T-helper 17 cell (primary cell): ENCODE measurements around the gene MPZL1. TPM values are rescaled to one million over a fixed set of nuclear protein-coding genes. Genes with fewer than 3 reads are reported as not detected.

ENCODE experiments used
- ATAC-seq: fragments of 150-1000 bp; cut with Tn5 transposase; 2 replicates; pipeline ENCODE4 v1.10.0; 2021; ENCODE audit warnings: mild to moderate bottlenecking, moderate library complexity
- DNase-seq, 3 donors: peaks; one replicate each; pipeline versions ENCODE4 v3.0.0 to v3.0.0-alpha.2; 2020 to 2021
- H3K9me3 ChIP-seq: one replicate; pipeline ENCODE4 v1.7.0; 2013; ENCODE audit warnings: low read length, mild to moderate bottlenecking; ENCODE audit not compliant: control insufficient read depth, poor library complexity, severe bottlenecking
- H3K27ac Mint-ChIP-seq: one replicate; pipeline ENCODE4 v1.8.0; 2022; ENCODE audit warnings: mild to moderate bottlenecking, moderate library complexity, mixed read lengths
- H3K27me3 Mint-ChIP-seq: one replicate; pipeline ENCODE4 v1.8.0; 2022; ENCODE audit warnings: mixed read lengths
- H3K36me3 Mint-ChIP-seq: one replicate; pipeline ENCODE4 v1.8.0; 2022; ENCODE audit warnings: low read depth, mixed read lengths
- H3K4me1 Mint-ChIP-seq: one replicate; pipeline ENCODE4 v1.8.0; 2022; ENCODE audit warnings: mild to moderate bottlenecking, mixed read lengths
- H3K4me3 Mint-ChIP-seq: one replicate; pipeline ENCODE4 v1.8.0; 2022; ENCODE audit warnings: mild to moderate bottlenecking, moderate library complexity, mixed read lengths
- total RNA-seq, 4 donors: library from RNA in 2 of 4; stranded (reverse) in 2 of 4; gene quantifications; one replicate each; pipeline ENCODE4 v1.2.3 and lab custom pipeline; 2022 to 2026

The MPZL1 gene
- total RNA-seq, 2 donors from 2014 or later = 3.0 to 4.2 TPM

- no peak for DNase-seq
- Mint-ChIP-seq H3K27me3 (no peaks in the 10 kb centered on the region), H3K27ac (peak overlapping the region; percentile 24), H3K4me1 (peaks cover 32% of the 10 kb centered on the region), H3K36me3 (peaks cover 12% of the 10 kb centered on the region), H3K4me3 (no peak overlapping the region)
- ATAC-seq = no peak
- no peaks in the 10 kb centered on the region for H3K9me3 ChIP-seq
Observed at GRCh38 chr1:167704715-167705114, 17.1 kb upstream of the MPZL1 start.

- no peak overlapping the region for H3K27ac Mint-ChIP-seq
Observed at GRCh38 chr1:167705250-167705649, 16.5 kb upstream of the MPZL1 start.

GRCh38 chr1:167706363-167706762 is 15.4 kb upstream of the MPZL1 start:
- no peaks in the 10 kb centered on the region for H3K27me3 Mint-ChIP-seq
- no peak for DNase-seq
- no peak overlapping the region for H3K27ac Mint-ChIP-seq
- no peaks in the 10 kb centered on the region for H3K9me3 ChIP-seq
- no peak for ATAC-seq
- peaks cover 9% of the 10 kb centered on the region for H3K36me3 Mint-ChIP-seq
- H3K4me3 Mint-ChIP-seq = no peak overlapping the region
- H3K4me1 Mint-ChIP-seq = peaks cover 31% of the 10 kb centered on the region

More at GRCh38 chr1:167705250-167705649, 16.5 kb upstream of the MPZL1 start:
- Mint-ChIP-seq H3K4me3 (no peak overlapping the region), H3K27me3 (no peaks in the 10 kb centered on the region), H3K4me1 (peaks cover 29% of the 10 kb centered on the region), H3K36me3 (peaks cover 9% of the 10 kb centered on the region)
- H3K9me3 ChIP-seq = no peaks in the 10 kb centered on the region
- no peak for DNase-seq
- no peak for ATAC-seq

GRCh38 chr1:167706931-167707877 is 14.6 kb upstream of the MPZL1 start:
- H3K27me3 Mint-ChIP-seq = no peaks in the 10 kb centered on the region
- H3K9me3 ChIP-seq = no peaks in the 10 kb centered on the region
- peak overlapping the region; percentile 43 for H3K27ac Mint-ChIP-seq
- DNase-seq (no peak), ATAC-seq (no peak)
- H3K4me1 Mint-ChIP-seq = peaks cover 31% of the 10 kb centered on the region
- no peak overlapping the region for H3K4me3 Mint-ChIP-seq
- H3K36me3 Mint-ChIP-seq = peaks cover 9% of the 10 kb centered on the region

- DNase-seq (no peak), ATAC-seq (no peak)
- peak overlapping the region; percentile 37 for H3K27ac Mint-ChIP-seq
- peaks cover 30% of the 10 kb centered on the region for H3K4me1 Mint-ChIP-seq
- H3K36me3 Mint-ChIP-seq = peaks cover 8% of the 10 kb centered on the region
- H3K4me3 Mint-ChIP-seq = no peak overlapping the region
- H3K9me3 ChIP-seq = no peaks in the 10 kb centered on the region
- H3K27me3 Mint-ChIP-seq = no peaks in the 10 kb centered on the region
Observed at GRCh38 chr1:167707942-167708341, 13.8 kb upstream of the MPZL1 start.

GRCh38 chr1:167708940-167709389 is 12.8 kb upstream of the MPZL1 start:
- ATAC-seq (peak; percentile 37), DNase-seq (no peak)
- Mint-ChIP-seq H3K27ac (peak overlapping the region; percentile 37), H3K27me3 (no peaks in the 10 kb centered on the region), H3K36me3 (peaks cover 2% of the 10 kb centered on the region), H3K4me3 (peak overlapping the region; percentile 39), H3K4me1 (peaks cover 26% of the 10 kb centered on the region)
- H3K9me3 ChIP-seq = no peaks in the 10 kb centered on the region

- Mint-ChIP-seq H3K27ac (no peak overlapping the region), H3K27me3 (no peaks in the 10 kb centered on the region), H3K4me1 (peaks cover 30% of the 10 kb centered on the region), H3K36me3 (peaks cover 5% of the 10 kb centered on the region), H3K4me3 (no peak overlapping the region)
- DNase-seq = no peak
- no peaks in the 10 kb centered on the region for H3K9me3 ChIP-seq
- ATAC-seq = no peak
Observed at GRCh38 chr1:167710836-167711235, 10.9 kb upstream of the MPZL1 start.

- Mint-ChIP-seq H3K4me3 (no peak overlapping the region), H3K36me3 (peaks cover 3% of the 10 kb centered on the region), H3K4me1 (peaks cover 30% of the 10 kb centered on the region), H3K27me3 (no peaks in the 10 kb centered on the region), H3K27ac (no peak overlapping the region)
- ATAC-seq (no peak), DNase-seq (no peak)
- H3K9me3 ChIP-seq = no peaks in the 10 kb centered on the region
Observed at GRCh38 chr1:167711797-167712196, 10.0 kb upstream of the MPZL1 start.

GRCh38 chr1:167713330-167714081 is 8.3 kb upstream of the MPZL1 start:
- no peaks in the 10 kb centered on the region for H3K9me3 ChIP-seq
- peaks cover 3% of the 10 kb centered on the region for H3K36me3 Mint-ChIP-seq
- no peaks in the 10 kb centered on the region for H3K27me3 Mint-ChIP-seq
- H3K4me1 Mint-ChIP-seq = peaks cover 34% of the 10 kb centered on the region
- no peak for ATAC-seq
- DNase-seq = no peak
- H3K27ac Mint-ChIP-seq = peak overlapping the region; percentile 90
- H3K4me3 Mint-ChIP-seq = peak overlapping the region; percentile 97

GRCh38 chr1:167714098-167714438 is 7.7 kb upstream of the MPZL1 start:
- peak in 2 of 3 donors; percentile 72 to 73 for DNase-seq
- H3K9me3 ChIP-seq = no peaks in the 10 kb centered on the region
- H3K4me3 Mint-ChIP-seq = peak overlapping the region; percentile 97
- no peaks in the 10 kb centered on the region for H3K27me3 Mint-ChIP-seq
- H3K4me1 Mint-ChIP-seq = peaks cover 30% of the 10 kb centered on the region
- H3K36me3 Mint-ChIP-seq = peaks cover 3% of the 10 kb centered on the region
- H3K27ac Mint-ChIP-seq = peak overlapping the region; percentile 90
- peak; percentile 66 for ATAC-seq

GRCh38 chr1:167714439-167715156 is 7.2 kb upstream of the MPZL1 start:
- Mint-ChIP-seq H3K27ac (peak overlapping the region; percentile 90), H3K4me1 (peaks cover 33% of the 10 kb centered on the region), H3K27me3 (no peaks in the 10 kb centered on the region), H3K36me3 (peaks cover 3% of the 10 kb centered on the region), H3K4me3 (peak overlapping the region; percentile 97)
- DNase-seq = peak in 2 of 3 donors; percentile 70 to 83
- ATAC-seq = peak; percentile 58
- no peaks in the 10 kb centered on the region for H3K9me3 ChIP-seq

- ATAC-seq = peak; percentile 65
- Mint-ChIP-seq H3K4me3 (peak overlapping the region; percentile 97), H3K36me3 (peaks cover 3% of the 10 kb centered on the region), H3K27ac (peak overlapping the region; percentile 90), H3K27me3 (no peaks in the 10 kb centered on the region), H3K4me1 (peaks cover 39% of the 10 kb centered on the region)
- H3K9me3 ChIP-seq = no peaks in the 10 kb centered on the region
- peak; percentile 54 to 78 (median 66) for DNase-seq
Observed at GRCh38 chr1:167715157-167715999, 6.4 kb upstream of the MPZL1 start.
